ENCODE results near the gene LIF.

The LIF gene

GRCh38 chr22:30273711-30274436, 27.3 kb upstream of the LIF start:
- no peak overlapping the region for H3K4me3 ChIP-seq (ENCODE audit: insufficient read depth, low read depth, low read length)
- H3K27me3 ChIP-seq (ENCODE audit: control insufficient read depth, insufficient read depth, low read length, poor library complexity, severe bottlenecking), result no peaks in the 10 kb centered on the region
- no peaks in the 10 kb centered on the region for H3K9me3 ChIP-seq (ENCODE audit: control insufficient read depth, low read length)
- WGBS, 2 experiments, result 77% methylated on average over 10 of the region's 10 CpGs
- no peaks in the 10 kb centered on the region for H3K4me1 ChIP-seq (ENCODE audit: control insufficient read depth, insufficient read depth, low read length)
- H3K36me3 ChIP-seq (ENCODE audit: control insufficient read depth, insufficient read depth, low read length), result no peaks in the 10 kb centered on the region
- H3K27ac ChIP-seq (ENCODE audit: insufficient read depth, low read depth, low read length, poor library complexity, severe bottlenecking), result no peak overlapping the region

- no peaks in the 10 kb centered on the region for H3K9me3 ChIP-seq (ENCODE audit: control insufficient read depth, low read length)
- no peaks in the 10 kb centered on the region for H3K36me3 ChIP-seq (ENCODE audit: control insufficient read depth, insufficient read depth, low read length)
- WGBS, 2 experiments, result 91 to 92% methylated on average over 15 of the region's 16 CpGs
- H3K27me3 ChIP-seq (ENCODE audit: control insufficient read depth, insufficient read depth, low read length, poor library complexity, severe bottlenecking), result no peaks in the 10 kb centered on the region
- H3K27ac ChIP-seq (ENCODE audit: insufficient read depth, low read depth, low read length, poor library complexity, severe bottlenecking), result no peak overlapping the region
- no peaks in the 10 kb centered on the region for H3K4me1 ChIP-seq (ENCODE audit: control insufficient read depth, insufficient read depth, low read length)
- no peak overlapping the region for H3K4me3 ChIP-seq (ENCODE audit: insufficient read depth, low read depth, low read length)
Measured at GRCh38 chr22:30272781-30273601, 26.4 kb upstream of the LIF start.

DNA sequence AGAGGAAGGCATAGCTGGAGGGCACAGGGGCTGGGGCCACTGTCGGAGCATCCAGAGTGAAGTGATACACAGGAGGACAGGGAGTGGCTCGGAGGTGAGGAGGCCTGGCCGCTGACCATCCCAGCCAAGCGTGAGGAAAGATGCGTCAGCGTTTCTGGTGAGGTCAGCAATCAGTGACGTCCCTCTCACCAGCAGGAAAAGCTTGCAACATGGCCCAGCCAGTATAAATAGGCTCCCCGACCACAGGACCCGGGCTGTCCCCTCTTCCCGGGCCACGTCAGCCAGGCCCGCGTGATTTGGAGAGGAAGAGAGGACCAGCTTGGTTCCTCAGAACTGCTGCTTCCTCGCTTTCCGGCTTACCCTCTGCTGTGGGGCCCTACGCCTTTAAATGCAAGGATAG, 24.3 kb upstream of the LIF start:
- H3K27ac ChIP-seq (ENCODE audit: insufficient read depth, low read depth, low read length, poor library complexity, severe bottlenecking), result no peak overlapping the region
- no peaks in the 10 kb centered on the region for H3K9me3 ChIP-seq (ENCODE audit: control insufficient read depth, low read length)
- H3K36me3 ChIP-seq (ENCODE audit: control insufficient read depth, insufficient read depth, low read length), result no peaks in the 10 kb centered on the region
- H3K4me3 ChIP-seq (ENCODE audit: insufficient read depth, low read depth, low read length), result no peak overlapping the region
- H3K27me3 ChIP-seq (ENCODE audit: control insufficient read depth, insufficient read depth, low read length, poor library complexity, severe bottlenecking), result no peaks in the 10 kb centered on the region
- no peaks in the 10 kb centered on the region for H3K4me1 ChIP-seq (ENCODE audit: control insufficient read depth, insufficient read depth, low read length)
- 90% methylated on average over 16 of the region's 16 CpGs for WGBS, 2 experiments

- 88 to 91% methylated on average over 8 of the region's 8 CpGs for WGBS, 2 experiments
- Histone ChIP-seq H3K27me3 (ENCODE audit: control insufficient read depth, insufficient read depth, low read length, poor library complexity, severe bottlenecking) (peaks cover 6% of the 10 kb centered on the region), H3K4me3 (ENCODE audit: insufficient read depth, low read depth, low read length) (no peak overlapping the region), H3K9me3 (ENCODE audit: control insufficient read depth, low read length) (no peaks in the 10 kb centered on the region), H3K36me3 (ENCODE audit: control insufficient read depth, insufficient read depth, low read length) (no peaks in the 10 kb centered on the region), H3K4me1 (ENCODE audit: control insufficient read depth, insufficient read depth, low read length) (no peaks in the 10 kb centered on the region), H3K27ac (ENCODE audit: insufficient read depth, low read depth, low read length, poor library complexity, severe bottlenecking) (no peak overlapping the region)
Measured at GRCh38 chr22:30268331-30268730, 21.8 kb upstream of the LIF start.

DNA sequence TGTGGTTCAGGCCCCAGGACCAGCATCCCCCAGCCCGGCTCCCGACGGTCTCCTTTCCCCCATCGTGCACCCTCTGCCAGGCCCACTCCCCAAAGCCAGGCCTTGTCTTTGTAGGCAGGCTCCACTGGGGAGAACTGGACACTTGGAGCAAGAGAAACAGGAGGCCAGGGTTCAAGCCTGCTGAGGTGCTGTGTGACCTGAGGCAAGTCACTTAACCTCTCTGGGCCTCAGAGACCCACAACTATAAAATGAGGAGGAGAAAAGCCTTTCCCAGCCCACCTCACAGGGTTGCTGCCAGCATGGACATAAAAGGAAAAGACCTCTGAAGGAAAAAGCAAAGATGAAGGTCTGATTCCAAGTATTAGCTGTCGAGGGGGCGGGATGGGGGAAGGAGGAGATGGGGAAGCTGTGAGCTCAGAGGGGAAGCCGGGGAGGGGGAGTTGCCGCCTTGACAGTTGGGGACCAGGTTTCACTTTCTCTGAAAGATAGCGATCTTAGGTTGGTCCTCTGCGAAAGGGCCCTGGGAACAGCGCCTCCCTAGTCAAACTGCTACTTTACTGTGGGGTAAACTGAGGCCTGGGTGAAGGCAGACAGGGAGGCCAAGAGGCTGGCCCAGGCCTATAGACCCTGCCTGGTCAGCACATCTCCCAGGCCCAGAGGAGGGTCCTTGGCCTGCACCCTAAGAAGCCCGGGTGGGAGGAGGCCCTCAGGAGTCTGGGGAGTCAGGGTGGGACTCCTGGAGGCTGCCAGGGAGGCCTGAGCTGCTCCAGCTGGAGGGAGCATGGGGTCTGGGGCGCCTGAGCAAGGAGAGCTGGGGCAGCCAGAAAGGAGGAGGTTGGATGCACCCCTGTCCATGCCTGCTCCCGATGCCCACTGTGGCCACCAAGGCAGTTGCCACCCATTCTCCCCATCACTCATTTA, 21.1 kb upstream of the LIF start:
- 92 to 95% methylated on average over 14 of the region's 14 CpGs for WGBS, 2 experiments
- Histone ChIP-seq H3K27ac (ENCODE audit: insufficient read depth, low read depth, low read length, poor library complexity, severe bottlenecking) (no peak overlapping the region), H3K27me3 (ENCODE audit: control insufficient read depth, insufficient read depth, low read length, poor library complexity, severe bottlenecking) (peaks cover 6% of the 10 kb centered on the region), H3K4me3 (ENCODE audit: insufficient read depth, low read depth, low read length) (no peak overlapping the region), H3K36me3 (ENCODE audit: control insufficient read depth, insufficient read depth, low read length) (no peaks in the 10 kb centered on the region), H3K4me1 (ENCODE audit: control insufficient read depth, insufficient read depth, low read length) (no peaks in the 10 kb centered on the region), H3K9me3 (ENCODE audit: control insufficient read depth, low read length) (no peaks in the 10 kb centered on the region)

DNA sequence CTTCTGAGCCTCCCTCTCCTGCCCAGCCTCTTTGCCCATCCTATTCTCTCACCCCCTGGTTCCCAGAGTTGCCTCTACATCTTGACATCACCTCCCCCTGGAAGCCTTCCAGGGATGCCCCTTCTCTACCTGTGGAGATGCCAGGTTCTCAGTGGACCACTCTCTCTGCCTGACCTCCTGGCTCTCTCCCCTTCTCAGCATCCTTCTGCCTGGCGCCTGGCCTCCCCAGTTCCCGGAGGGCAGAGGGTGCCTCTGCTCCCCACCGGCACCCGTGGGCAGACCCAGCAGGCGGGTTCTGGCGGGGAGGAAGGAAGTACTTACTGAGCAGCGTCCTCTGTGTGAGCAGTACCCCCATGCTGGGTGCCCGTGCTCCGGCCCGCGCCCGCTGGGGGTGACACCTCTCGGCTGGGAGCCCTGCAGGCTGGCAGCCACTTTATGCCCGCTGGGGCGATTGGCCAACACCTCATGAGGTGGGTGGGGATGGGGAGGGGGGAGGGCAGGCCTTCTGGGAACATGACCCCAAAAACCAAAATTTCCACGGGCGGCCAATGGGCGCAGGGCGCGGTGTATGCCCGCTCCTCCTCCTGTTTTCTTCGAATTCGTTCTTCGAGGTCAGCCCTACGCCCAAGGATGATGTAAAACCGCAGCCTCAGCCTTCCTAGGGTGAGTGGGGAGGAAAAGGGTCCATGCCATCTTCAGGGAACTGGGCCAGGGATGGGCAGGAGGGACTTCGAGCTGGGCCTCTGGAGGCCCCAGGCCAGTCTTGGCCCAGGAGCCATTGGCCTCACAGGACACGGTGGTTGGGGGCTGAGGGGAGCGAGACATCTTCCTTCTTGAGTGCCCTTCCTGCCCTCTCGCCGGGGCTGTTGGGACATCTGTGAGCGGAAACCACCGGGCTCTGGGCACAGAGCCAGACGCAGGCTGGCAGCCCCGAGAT, 20.2 kb upstream of the LIF start, which contains the start of gene OSM:
OSM (minus strand) TSS at position 407 of the 937 bp plus-strand sequence; CDS start at position 355, 52 bp downstream.
- H3K27ac ChIP-seq (ENCODE audit: insufficient read depth, low read depth, low read length, poor library complexity, severe bottlenecking), result no peak within 1 kb of the TSS
- H3K27me3 ChIP-seq (ENCODE audit: control insufficient read depth, insufficient read depth, low read length, poor library complexity, severe bottlenecking), result peaks cover 6% of the 10 kb centered on the region
- H3K9me3 ChIP-seq (ENCODE audit: control insufficient read depth, low read length), result no peaks in the 10 kb centered on the region
- no peak within 1 kb of the TSS for H3K4me3 ChIP-seq (ENCODE audit: insufficient read depth, low read depth, low read length)
- 93 to 95% methylated on average over 35 of the region's 35 CpGs for WGBS, 2 experiments
- H3K36me3 ChIP-seq (ENCODE audit: control insufficient read depth, insufficient read depth, low read length), result no peaks in the 10 kb centered on the region
- H3K4me1 ChIP-seq (ENCODE audit: control insufficient read depth, insufficient read depth, low read length), result peaks cover 2% of the 10 kb centered on the region

- no peak overlapping the region for H3K4me3 ChIP-seq (ENCODE audit: insufficient read depth, low read depth, low read length)
- WGBS, 2 experiments, result 87 to 90% methylated on average over 24 of the region's 24 CpGs
- H3K4me1 ChIP-seq (ENCODE audit: control insufficient read depth, insufficient read depth, low read length), result peaks cover 4% of the 10 kb centered on the region
- no peaks in the 10 kb centered on the region for H3K36me3 ChIP-seq (ENCODE audit: control insufficient read depth, insufficient read depth, low read length)
- no peaks in the 10 kb centered on the region for H3K9me3 ChIP-seq (ENCODE audit: control insufficient read depth, low read length)
- peaks cover 6% of the 10 kb centered on the region for H3K27me3 ChIP-seq (ENCODE audit: control insufficient read depth, insufficient read depth, low read length, poor library complexity, severe bottlenecking)
- no peak overlapping the region for H3K27ac ChIP-seq (ENCODE audit: insufficient read depth, low read depth, low read length, poor library complexity, severe bottlenecking)
Measured at GRCh38 chr22:30265823-30266444, 19.4 kb upstream of the LIF start.

- no peaks in the 10 kb centered on the region for H3K36me3 ChIP-seq (ENCODE audit: control insufficient read depth, insufficient read depth, low read length)
- H3K9me3 ChIP-seq (ENCODE audit: control insufficient read depth, low read length), result no peaks in the 10 kb centered on the region
- H3K27ac ChIP-seq (ENCODE audit: insufficient read depth, low read depth, low read length, poor library complexity, severe bottlenecking), result no peak overlapping the region
- 92 to 94% methylated on average over 9 of the region's 9 CpGs for WGBS, 2 experiments
- peaks cover 6% of the 10 kb centered on the region for H3K27me3 ChIP-seq (ENCODE audit: control insufficient read depth, insufficient read depth, low read length, poor library complexity, severe bottlenecking)
- H3K4me3 ChIP-seq (ENCODE audit: insufficient read depth, low read depth, low read length), result no peak overlapping the region
- peaks cover 4% of the 10 kb centered on the region for H3K4me1 ChIP-seq (ENCODE audit: control insufficient read depth, insufficient read depth, low read length)
Measured at GRCh38 chr22:30265131-30265720, 18.7 kb upstream of the LIF start.

DNA sequence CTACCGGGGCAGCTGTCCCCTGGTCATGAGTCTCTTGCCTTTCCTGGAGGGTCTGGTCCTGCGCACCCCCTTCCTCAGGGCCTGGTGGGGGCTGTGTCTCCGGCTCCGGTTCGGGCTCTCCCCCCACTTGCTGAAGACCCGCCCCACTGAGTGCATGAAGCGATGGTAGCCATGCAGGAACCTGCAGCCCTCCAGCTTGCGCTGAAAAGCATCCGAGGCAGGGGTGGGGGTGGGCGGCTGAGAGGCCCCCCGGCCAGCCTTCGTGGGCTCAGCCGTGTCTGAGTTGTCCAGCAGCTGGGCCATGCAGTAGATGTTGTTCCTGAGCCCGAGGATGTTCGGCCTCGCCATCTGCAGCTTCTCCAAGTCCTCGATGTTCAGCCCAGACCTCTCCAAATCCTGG, 17.3 kb upstream of the LIF start:
- H3K27ac ChIP-seq (ENCODE audit: insufficient read depth, low read depth, low read length, poor library complexity, severe bottlenecking), result no peak overlapping the region
- no peaks in the 10 kb centered on the region for H3K36me3 ChIP-seq (ENCODE audit: control insufficient read depth, insufficient read depth, low read length)
- H3K9me3 ChIP-seq (ENCODE audit: control insufficient read depth, low read length), result no peaks in the 10 kb centered on the region
- 90 to 94% methylated on average over 17 of the region's 17 CpGs for WGBS, 2 experiments
- peaks cover 6% of the 10 kb centered on the region for H3K27me3 ChIP-seq (ENCODE audit: control insufficient read depth, insufficient read depth, low read length, poor library complexity, severe bottlenecking)
- H3K4me1 ChIP-seq (ENCODE audit: control insufficient read depth, insufficient read depth, low read length), result peaks cover 4% of the 10 kb centered on the region
- H3K4me3 ChIP-seq (ENCODE audit: insufficient read depth, low read depth, low read length), result no peak overlapping the region

Measured in ectodermal cell (in vitro differentiated cells).